Measurements from ENCODE around the gene HHLA2. TPM values are rescaled to one million over a fixed set of nuclear protein-coding genes. Genes with fewer than 3 reads are reported as not detected.
"Not testable (repeated sequence)": the region's sequence is repeated elsewhere in the genome, so short reads cannot be mapped to it uniquely, and the experiment has no call there.

Gene HHLA2
- polyA plus RNA-seq, 4 donors = 17.8 to 26.9 (median 19.6) TPM

DNA sequence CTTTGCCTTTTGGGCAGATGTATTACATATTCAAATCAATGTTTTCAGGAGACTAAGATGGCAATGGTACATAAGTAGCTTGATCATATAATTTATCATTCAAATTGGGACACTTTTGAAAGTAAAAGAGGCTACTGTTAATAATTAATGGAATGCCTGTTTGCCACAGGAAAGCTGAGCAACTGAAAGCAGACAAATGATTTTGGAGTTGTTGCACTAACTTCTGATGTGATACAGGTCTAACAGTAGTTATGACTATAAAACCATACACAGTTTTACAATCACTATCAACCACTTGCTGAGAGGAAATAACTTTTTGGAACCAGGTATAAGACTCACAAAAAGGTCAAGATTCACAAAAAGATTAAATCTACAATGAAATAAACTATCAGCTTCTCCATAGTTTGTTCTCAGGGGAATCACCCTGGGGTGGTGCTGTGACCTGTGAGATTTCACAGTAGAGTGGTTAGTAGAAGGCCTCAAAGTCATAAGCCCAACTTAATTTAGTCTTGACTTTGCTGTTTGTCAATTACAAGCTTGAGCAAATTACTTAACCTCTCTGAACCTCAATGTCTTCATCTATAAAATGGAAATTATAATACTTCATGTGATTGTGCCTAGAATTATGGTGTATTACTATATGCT lies 42.7 kb downstream of the HHLA2 start:
- no peak for DNase-seq (ENCODE audit: low read depth in 4 of 4, low spot score in 3 of 4)

DNA sequence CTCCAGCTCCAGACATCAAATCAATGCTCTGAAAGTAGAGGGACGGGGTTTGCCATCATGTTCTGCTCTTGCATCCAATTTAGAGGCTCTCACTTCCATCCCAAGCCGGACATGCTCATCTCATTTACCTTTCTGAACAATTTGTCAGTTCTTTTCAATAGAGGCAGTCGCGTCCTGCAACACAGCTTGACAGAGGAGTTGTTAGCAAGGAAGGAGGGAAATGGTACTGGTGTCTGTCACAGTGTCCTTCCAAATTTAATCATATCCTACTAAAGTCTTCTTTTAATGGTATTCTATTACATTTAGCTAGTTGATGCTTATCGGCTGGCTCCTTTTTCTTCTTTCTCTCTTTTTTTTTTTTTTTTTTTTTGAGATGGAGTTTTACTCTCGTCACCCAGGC lies 45.6 kb downstream of the HHLA2 start:
- DNase-seq (ENCODE audit: low read depth in 4 of 4, low spot score in 3 of 4) = no peak

DNA sequence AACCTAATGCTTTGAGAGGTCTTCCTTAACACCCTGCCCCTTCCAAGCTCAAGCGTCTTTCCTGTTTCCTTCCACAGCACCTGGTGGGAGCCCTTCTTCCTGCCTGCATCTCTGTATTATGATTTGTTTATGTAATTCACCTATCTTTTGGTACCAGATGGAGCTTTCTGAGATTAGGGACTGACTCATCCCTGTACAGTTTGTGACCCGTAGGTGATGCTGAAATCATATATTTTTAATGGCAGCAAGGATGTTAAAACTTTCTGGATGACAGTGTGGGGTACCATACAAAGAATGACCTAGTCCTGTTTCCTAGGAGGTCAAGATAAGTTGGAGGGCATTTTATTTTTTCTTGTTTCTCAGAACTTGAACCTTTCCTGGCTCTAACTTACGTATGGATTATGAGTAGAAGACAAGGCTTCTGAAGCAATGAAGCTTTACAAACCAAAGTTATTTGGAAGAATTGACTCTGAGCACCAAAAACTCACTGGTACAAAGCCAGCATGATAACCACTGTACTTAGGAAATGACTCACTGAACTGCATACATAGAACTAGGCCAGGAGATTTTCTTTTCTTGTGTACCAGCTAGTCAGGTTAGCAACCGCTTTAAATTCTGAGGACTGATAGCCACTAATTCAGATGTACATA lies 46.6 kb downstream of the HHLA2 start:
- no peak for DNase-seq (ENCODE audit: low read depth in 4 of 4, low spot score in 3 of 4)

DNA sequence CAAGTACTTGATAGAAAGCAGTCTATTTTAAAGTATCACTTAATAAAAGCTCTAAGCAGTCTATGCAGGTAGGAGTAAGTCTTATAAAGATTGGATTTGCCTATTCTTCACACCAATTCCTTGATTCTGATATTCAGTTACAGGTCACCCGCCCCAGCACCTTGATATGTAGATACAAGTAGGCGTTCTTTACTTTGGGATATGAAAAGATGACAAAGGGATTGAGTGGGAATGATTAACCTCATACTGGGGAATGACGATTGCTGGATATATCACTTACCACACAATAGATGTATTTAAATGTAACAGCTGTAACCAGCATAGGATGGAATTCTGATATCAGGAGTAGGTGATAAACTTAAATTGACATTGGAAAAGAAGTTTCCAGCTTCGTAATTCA lies 47.1 kb downstream of the HHLA2 start:
- DNase-seq (ENCODE audit: low read depth in 4 of 4, low spot score in 3 of 4) = no peak

DNA sequence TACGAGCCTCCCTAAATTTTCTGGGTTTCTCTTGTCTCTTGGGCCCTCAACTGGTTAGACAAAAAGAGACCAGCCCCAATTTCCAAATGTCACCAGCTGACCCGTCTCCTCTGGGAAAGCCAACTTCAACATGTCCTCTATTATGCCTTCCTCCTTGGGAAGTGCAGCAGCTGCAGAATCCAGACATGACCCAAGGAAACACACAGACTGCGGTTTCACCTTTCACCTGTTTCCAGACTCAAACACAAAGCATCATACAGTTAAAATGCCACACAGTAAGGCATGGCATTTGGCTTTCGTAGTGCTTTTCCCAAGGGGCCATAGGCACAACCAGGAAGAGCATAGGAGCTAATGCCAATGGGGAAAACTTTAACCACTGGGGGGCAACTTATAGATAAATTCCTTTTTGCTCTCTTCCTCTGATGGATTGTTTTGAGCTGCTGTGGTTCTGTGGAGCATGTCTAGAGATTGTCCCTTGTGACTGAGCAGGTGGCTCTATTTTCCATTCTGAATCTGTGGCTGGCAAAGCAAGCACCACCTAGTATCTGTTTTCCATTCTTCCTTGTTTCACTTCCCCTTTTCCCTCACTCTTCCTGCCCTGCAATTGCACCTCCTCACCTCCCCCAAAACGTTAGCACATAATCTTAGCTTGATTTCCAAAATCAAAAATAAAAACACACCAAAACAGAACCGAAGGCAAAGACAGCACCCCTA lies 49.3 kb downstream of the HHLA2 start:
- no peak for DNase-seq (ENCODE audit: low read depth in 4 of 4, low spot score in 3 of 4)

DNA sequence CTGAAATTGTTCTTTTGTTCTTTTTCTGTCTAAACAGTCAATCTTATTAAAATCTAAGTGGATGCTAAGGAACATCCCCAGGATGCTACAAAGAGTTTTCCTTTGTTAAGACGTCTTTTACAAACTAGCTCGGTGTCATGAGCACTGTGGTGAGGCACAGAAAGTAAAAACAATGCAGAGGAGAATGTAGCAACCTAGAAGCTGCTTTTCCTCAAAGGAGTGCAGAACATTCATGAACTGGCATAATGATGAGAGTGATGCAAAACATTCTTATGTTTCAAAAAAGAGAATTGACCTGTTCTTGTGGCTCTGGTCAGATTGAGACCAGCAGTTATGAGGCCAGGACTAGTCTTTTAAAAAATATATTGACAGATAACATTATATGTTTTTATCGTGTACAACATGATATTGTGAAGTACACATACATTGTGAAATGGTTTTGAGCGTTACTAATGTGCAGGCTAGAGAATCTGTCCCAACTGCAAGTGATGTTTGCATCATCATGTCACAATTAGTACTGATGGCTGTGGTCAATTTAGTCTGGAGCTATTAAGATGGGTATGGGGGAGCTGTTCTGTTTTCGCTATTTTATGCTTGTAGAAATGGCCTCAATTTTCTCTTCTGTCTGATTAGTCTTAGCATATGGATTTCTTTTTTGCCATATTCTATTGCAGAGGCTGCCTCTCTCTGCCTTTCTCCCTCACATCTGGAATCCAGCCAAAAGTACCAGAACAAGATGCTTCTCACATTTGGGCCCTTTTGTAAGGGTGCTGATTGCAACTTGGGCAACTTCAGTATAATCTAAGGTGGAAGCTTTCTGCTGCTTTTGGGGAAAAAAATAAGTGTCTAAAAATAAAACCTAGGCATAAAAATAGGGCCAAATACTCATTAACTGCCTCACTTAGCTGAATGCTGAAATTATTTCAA lies 50.2 kb downstream of the HHLA2 start:
- DNase-seq (ENCODE audit: low read depth in 4 of 4, low spot score in 3 of 4) = no peak

DNA sequence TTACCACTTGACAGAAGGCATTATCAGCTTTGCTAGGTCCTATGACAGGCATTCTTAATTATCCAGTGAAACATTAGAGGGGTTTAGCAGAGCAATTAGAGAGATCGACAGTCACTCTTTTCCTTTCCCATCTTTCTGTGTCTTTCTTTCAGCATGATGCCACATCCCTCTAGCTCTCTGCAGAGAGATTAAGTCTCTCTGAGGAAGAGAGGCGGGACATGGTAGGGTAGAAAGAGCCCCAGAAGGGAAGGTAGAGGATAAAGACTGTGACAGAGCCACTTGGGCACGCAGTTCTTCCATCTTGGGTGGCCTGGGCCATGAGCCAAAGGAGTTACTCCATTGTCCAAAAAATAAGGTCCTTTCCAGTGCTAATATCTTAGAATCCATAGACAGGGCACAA lies 55.8 kb downstream of the HHLA2 start:
- no peak for DNase-seq (ENCODE audit: low read depth in 4 of 4, low spot score in 3 of 4)

DNA sequence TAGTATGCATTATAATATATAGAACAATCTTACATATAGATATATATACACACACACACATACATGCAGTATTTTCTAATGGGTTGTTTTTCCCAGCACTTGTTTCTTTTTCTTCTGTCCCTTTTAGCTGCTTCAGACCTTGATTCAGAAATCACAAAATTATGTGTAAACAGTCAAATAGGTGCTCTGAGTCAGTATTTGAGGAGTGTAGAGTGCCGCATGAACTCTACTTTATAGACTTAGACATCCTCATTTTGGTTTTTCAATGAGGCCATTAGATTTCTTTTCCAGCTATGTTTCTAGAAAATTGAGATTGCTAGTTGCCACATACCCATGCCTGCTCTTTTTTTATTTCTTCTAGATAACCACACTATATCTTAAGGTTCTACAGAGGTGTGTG lies 58.2 kb downstream of the HHLA2 start:
- DNase-seq (ENCODE audit: low read depth in 4 of 4, low spot score in 3 of 4) = no peak

DNA sequence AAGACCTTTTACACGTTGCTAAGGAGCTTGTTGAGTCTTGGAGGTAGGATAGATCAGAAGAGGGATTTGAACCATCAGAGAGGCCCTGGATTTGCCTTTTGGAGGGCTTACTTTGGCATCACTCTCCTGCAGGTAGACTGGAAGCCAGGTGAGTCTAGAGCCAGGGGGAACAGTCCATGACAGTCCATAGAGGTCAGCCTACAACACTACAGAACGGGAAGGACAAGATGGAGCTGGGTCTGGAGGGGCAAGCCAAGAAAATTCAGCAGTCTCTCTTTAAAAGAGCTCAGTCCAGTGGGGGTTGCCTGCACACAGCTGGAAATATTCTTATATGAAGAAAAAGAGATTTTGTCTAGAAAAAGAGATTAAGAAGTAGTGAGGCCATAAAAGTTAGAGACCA lies 60.7 kb downstream of the HHLA2 start:
- DNase-seq (ENCODE audit: low read depth in 4 of 4, low spot score in 3 of 4) = no peak

DNA sequence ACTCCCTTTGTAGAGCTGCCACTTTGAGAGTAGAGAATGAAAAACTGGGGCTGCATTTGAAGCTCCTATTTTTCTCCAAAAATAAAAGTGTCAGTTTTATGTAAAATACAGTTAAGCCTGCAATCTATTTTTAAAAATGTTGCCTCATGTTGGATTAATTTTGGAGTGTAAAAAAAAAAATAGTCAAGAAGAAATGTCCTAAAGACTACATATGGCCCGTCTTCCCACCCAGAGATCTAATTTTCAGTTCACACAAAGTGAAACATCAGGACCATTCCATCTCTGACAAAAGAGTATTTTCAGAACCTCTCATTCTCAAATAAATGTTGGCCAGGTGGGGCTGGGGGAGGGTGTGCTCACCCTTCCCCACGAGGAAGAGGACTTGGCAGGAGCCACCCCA lies 62.7 kb downstream of the HHLA2 start:
- no peak for DNase-seq (ENCODE audit: low read depth in 4 of 4, low spot score in 3 of 4)

DNA sequence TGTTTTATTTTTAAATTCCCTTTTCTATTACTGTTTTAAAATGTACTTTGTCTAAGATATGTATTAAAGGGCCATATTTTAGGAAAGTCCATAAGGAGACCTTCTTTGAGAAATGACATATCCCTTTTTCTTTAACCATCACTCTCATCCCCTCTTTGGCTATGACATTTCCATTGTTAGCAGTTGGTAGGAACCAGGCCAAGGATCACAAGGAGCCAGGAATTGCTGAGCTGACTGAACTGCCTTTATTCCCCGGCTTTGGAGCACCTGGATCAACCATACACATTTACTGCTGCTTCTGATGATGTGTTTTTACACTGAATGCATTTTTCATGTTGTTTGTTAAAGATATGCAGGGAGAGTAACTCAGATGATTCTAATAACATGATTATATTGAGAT lies 79.7 kb downstream of the HHLA2 start:
- DNase-seq (ENCODE audit: low read depth in 4 of 4, low spot score in 3 of 4) = no peak

DNA sequence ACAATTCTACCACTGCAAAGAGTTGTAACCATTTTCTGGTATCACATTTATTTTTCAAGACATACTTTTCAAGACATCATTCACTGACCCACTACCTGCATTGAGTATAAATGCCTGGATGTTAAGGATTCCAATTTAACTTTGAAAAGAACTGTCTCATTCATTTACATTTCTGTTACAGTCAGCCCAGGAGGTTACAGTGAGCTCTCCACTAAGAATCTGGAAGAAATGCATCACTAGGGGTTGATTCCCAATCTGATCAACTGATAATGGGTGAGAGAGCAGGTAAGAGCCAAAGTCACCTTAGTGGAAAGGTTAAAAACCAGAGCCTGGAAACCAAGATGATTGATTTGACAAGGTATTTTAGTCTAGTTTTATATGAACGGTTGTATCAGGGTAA lies 81.0 kb downstream of the HHLA2 start:
- DNase-seq (ENCODE audit: low read depth in 4 of 4, low spot score in 3 of 4) = no peak

DNA sequence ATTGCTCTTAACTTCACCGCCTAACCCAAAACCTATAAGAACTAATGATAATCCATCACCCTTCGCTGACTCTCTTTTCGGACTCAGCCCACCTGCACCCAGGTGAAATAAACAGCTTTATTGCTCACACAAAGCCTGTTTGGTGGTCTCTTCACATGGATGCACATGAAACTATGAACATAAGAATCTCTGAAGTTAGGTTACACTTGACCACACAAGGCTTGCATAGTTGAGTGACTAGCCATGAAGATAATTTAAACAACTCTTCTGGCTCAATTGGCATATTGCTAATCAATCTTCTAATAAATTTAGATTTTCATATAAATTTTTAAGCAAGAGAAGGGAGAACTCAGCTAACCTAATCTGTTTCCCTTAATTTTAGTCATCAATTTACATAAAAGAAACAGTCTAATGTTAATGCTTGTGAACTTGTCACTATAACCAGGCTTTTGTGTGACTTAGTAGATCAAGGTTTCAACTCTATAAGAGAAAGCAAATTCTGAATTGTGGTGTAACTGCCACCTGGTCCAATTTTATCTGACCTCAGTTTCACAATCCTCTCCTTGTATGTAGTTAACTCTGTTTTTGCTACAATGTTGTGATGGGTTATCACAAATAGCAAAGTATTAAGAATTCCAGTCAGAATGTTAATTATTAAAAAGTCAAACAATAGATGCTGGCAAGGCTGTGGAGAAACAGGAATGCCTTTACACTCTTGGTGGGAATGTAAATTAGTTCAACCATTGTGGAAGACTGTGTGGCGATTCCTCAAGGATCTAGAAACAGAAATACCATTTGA lies 82.0 kb downstream of the HHLA2 start:
- DNase-seq (ENCODE audit: low read depth in 4 of 4, low spot score in 3 of 4) = no peak

DNA sequence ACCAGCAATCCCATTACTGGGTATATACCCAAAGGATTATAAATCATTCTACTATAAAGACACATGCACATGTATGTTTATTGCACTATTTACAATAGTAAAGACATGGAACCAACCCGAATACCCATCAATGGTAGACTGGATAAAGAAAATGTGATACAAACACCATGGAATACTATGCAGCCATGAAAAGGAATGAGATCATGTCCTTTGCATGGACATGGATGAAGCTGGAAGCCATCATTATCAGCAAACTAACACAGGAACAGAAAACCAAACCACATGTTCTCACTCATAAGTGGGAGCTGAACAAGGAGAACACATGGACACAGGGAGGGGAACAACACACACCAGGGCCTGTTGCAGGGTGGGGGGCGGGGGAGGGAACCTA lies 82.6 kb downstream of the HHLA2 start:
- DNase-seq (ENCODE audit: low read depth in 4 of 4, low spot score in 3 of 4) = not testable (repeated sequence)

DNA sequence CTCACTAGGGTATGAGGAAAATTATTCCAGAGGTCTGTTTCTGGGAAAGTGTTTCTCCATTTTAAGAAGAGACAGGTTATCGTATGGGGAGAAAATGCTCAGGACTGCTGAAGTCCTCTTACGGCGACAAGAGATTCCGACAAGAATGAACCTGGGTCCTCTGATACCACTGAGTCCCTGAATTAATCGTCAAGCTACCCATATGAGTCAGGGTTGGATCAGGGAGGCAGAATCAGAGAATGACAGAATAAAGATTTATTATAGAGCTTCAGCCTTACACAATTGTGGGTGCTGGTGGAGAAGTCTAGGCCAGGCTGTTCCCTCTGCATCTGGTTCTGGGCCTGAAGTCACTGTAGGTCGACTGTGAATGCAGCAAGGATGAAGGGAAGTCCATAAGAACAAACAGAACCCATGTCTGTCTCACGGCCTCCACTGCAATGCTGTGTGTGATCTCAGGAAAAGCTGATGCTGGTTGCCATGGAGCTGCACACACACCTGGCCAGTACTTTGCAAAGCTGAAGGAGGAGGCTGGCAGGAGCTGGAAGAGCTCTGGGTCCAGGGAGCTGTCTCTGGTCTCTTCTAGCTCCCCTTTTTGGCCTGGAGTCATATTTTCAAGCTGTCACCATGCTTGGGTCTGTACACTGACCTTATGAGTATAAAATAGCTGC lies 83.9 kb downstream of the HHLA2 start:
- DNase-seq (ENCODE audit: low read depth in 4 of 4, low spot score in 3 of 4) = no peak

DNA sequence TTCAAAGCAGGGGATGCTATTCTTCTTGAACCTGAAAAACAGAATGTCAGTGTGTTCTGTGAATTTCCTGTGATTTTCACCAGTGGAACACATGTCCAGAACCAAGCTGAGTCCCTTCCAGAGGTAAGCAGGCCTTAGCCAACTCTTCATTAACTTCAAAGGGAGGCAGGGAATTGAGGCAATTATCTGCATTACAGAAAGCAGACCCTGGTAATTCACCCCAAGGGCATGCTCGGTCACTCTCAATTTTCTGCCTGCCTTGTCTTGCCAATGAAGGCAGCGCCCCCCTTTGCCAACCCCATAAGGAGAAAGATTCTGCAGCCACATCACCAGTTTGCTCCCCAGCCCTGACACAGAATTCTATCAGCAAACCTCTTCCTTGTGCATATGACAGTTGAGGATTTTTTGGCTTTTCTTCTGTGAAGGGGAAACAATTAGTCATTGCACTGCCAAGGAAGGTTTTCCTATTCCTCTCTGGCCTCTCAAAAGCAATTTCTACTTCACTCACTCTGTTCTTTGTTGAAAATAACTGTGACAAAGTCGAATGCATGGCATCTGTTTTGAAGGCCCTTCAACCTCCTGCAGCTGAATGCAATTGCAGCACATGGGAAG lies 85.3 kb downstream of the HHLA2 start:
- no peak for DNase-seq (ENCODE audit: low read depth in 4 of 4, low spot score in 3 of 4)

DNA sequence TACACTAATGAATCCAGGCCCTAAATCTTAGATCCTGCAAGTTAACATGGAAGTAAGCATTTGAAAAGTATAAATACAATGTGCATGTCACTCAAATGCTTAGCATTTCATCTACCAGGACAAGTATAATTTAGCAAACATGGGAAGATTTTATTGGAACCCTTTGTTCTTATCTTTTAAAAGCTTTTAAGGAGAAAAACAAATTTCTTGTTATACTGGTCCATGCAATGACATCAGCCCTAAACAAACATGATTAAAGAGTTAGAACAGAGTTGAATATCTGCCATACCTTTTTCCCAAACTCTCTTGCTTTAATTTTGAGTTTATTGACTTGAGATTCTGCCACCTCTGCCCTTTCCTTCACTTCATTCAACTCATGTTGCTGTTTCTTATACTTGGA lies 87.0 kb downstream of the HHLA2 start:
- no peak for DNase-seq (ENCODE audit: low read depth in 4 of 4, low spot score in 3 of 4)

DNA sequence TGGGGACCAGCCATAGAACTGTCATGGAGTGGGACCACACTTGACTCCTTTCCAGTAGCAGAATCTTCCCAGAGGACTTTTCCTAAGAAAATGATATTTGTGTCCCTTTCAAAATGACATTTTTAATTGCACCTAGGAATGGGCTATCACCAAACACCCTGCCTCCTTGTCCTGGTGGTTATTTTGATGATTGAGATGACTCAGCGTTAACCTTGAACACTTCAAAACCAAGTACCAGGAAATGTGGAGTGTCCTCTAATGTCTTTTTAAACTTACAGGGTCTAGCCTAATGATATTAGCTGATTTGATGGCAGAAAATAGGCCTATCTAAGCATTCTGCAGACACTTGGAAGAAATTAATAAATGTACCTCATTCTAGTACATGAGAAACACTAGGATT lies 90.7 kb downstream of the HHLA2 start:
- DNase-seq (ENCODE audit: low read depth in 4 of 4, low spot score in 3 of 4) = no peak

All from right renal pelvis (tissue), 4 donors.